K562 (cell line): ENCODE measurements around the gene TP53I3. TPM values are rescaled to one million over a fixed set of nuclear protein-coding genes. Genes with fewer than 3 reads are reported as not detected.

Experiments
- KLF16 ChIP-seq: IDR thresholded peaks from 2 replicates; pipeline ENCODE4 v1.6.1; 2016; ENCODE audit warnings: antibody characterized with exemption
- NFE2 ChIP-seq: IDR thresholded peaks from 2 replicates; pipeline ENCODE4 v1.6.1; 2014; ENCODE audit warnings: antibody characterized with exemption, low read depth
- NFYB ChIP-seq: IDR thresholded peaks from 2 replicates; pipeline ENCODE4 v1.6.1; 2011; ENCODE audit warnings: mild to moderate bottlenecking, moderate library complexity; ENCODE audit not compliant: insufficient read length; ENCODE audit errors: extremely low read depth
- NR2C1 ChIP-seq, 2 experiments: fragments of 450-650 bp; IDR thresholded peaks; 2 replicates each; pipeline ENCODE4 v1.6.1; 2017; ENCODE audit warnings: mild to moderate bottlenecking in 2 of 2, antibody characterized with exemption in 1 of 2, inconsistent platforms in 1 of 2, missing compliant biosample characterization in 1 of 2, missing genetic modification characterization in 1 of 2
- POLR2H ChIP-seq: IDR thresholded peaks from 2 replicates; pipeline ENCODE4 v1.6.1; 2016; ENCODE audit warnings: missing genetic modification characterization, low read depth, mild to moderate bottlenecking, control low read depth, missing compliant biosample characterization, moderate library complexity
- SAP30 ChIP-seq: fragments of 200-600 bp; sonication (generic); IDR thresholded peaks from 2 replicates; pipeline ENCODE4 v1.6.1; 2012; ENCODE audit warnings: borderline replicate concordance, low read depth, mild to moderate bottlenecking, moderate library complexity, low read length, control low read depth, inconsistent platforms; ENCODE audit not compliant: insufficient read depth, poor library complexity, severe bottlenecking
- SIRT6 ChIP-seq: IDR thresholded peaks from one replicate; pipeline ENCODE4 v1.6.1; 2012; ENCODE audit warnings: low read depth, mild to moderate bottlenecking, control low read depth, inconsistent platforms, low read length, moderate library complexity
- SPI1 ChIP-seq: IDR thresholded peaks from 2 replicates; pipeline ENCODE4 v1.6.1; 2011; ENCODE audit warnings: low read depth, low read length, control low read depth, borderline replicate concordance
- STAG1 ChIP-seq: sonication (generic); formaldehyde crosslinking; IDR thresholded peaks from 2 replicates; pipeline ENCODE4 v1.5.0; 2020; ENCODE audit warnings: missing genetic modification reagents, borderline replicate concordance
- SUPT5H ChIP-seq: fragments of 450-650 bp; IDR thresholded peaks from 2 replicates; pipeline ENCODE4 v1.6.1; 2016
- TAF1 ChIP-seq: IDR thresholded peaks from 2 replicates; pipeline ENCODE4 v1.6.1; 2011; ENCODE audit warnings: mild to moderate bottlenecking, low read length, moderate library complexity; ENCODE audit not compliant: insufficient read depth, control insufficient read depth, severe bottlenecking; ENCODE audit errors: extremely low read depth
- XRCC3 ChIP-seq: fragments of 450-650 bp; IDR thresholded peaks from 2 replicates; pipeline ENCODE4 v1.6.1; 2017; ENCODE audit warnings: mild to moderate bottlenecking, moderate library complexity
- ZFP1 ChIP-seq: fragments of 450-650 bp; formaldehyde crosslinking; IDR thresholded peaks from 2 replicates; pipeline ENCODE4 v1.4.0; 2020; ENCODE audit warnings: mild to moderate bottlenecking, mixed read lengths
- ZNF282 ChIP-seq: sonication (generic); formaldehyde crosslinking; IDR thresholded peaks from 2 replicates; pipeline ENCODE4 v1.8.1; 2023; ENCODE audit warnings: missing genetic modification reagents
- ZNF431 ChIP-seq: sonication (generic); formaldehyde crosslinking; IDR thresholded peaks from 2 replicates; pipeline ENCODE4 v1.8.0; 2022; ENCODE audit warnings: mild to moderate bottlenecking, missing genetic modification reagents
- ZNF449 ChIP-seq: fragments of 250-450 bp; sonication (Bioruptor Pico); IDR thresholded peaks from 2 replicates; pipeline ENCODE4 v1.8.0; 2022; ENCODE audit warnings: moderate library complexity, mild to moderate bottlenecking, inconsistent platforms
- ZNF699 ChIP-seq: fragments of 250-450 bp; sonication (Bioruptor Pico); IDR thresholded peaks from 2 replicates; pipeline ENCODE4 v1.8.0; 2021; ENCODE audit warnings: mild to moderate bottlenecking, moderate library complexity; ENCODE audit not compliant: insufficient replicate concordance
- ZNF76 ChIP-seq: fragments of 250-450 bp; sonication (Bioruptor Pico); IDR thresholded peaks from 2 replicates; pipeline ENCODE4 v1.4.0; 2020; ENCODE audit warnings: mild to moderate bottlenecking, moderate library complexity, borderline replicate concordance
- ZNF780A ChIP-seq: fragments of 250-450 bp; sonication (Bioruptor Pico); IDR thresholded peaks from 2 replicates; pipeline ENCODE4 v1.5.0; 2021; ENCODE audit warnings: mild to moderate bottlenecking
- polyA plus RNA-seq, 8 experiments: library from polyadenylated mRNA; depleted of rRNA in 4 of 8; stranded (reverse) in 5 of 8; unstranded in 3 of 8; fragments of >200 nt; fragmentation: Nextera tagmentation in 2 of 8; fragmentation: Illumina TruSeq in 1 of 8; extraction: Ambion mirVana in 2 of 8; extraction: Trizol in 1 of 8; gene quantifications; 2 replicates each; pipeline versions ENCODE4 v1.2.1 to v1.2.3, GENCODE V29; 2011 to 2014; ENCODE audit warnings: inconsistent platforms in 1 of 8, missing spikeins in 1 of 8
- total RNA-seq, 7 experiments: library from RNA; depleted of rRNA in 6 of 7; stranded (reverse); fragments of >200 nt in 6 of 7; fragmentation: Illumina TruSeq in 2 of 7; extraction: Trizol in 2 of 7; gene quantifications; 2 replicates each; pipeline versions ENCODE4 v1.2.1 to v1.2.3, GENCODE V29; 2011 to 2021; ENCODE audit warnings: low replicate concordance in 1 of 7
- TF ChIP-seq, protein P1 (sequence below), 2 experiments: fragments of 450-650 bp; IDR thresholded peaks; 2 replicates each; pipeline ENCODE4 v1.6.1; 2016
- TF ChIP-seq, protein P2 (sequence below): fragments of 450-650 bp; IDR thresholded peaks from 2 replicates; pipeline ENCODE4 v1.6.1; 2017; ENCODE audit warnings: antibody characterized with exemption, mild to moderate bottlenecking

TP53I3 gene
- total and polyA plus RNA-seq, 9 of the 15 experiments (the other 6 are each of a cell fraction or from before 2014, with no cell fraction given): 0.65 to 9.5 (median 5.6) TPM

GRCh38 chr2:24123195-24123921 lies 38.7 kb upstream of the TP53I3 start, which contains the start of the genes FAM228B and PFN4 (continued):
- no peak for TF ChIP-seq ZNF780A (CRISPR knock-in tag)
- no peak for TF ChIP-seq SIRT6
- peak; percentile 54; the same call in 1 of the 2 replicates for TF ChIP-seq SPI1
- TF ChIP-seq TAF1: peak; percentile 75
- TF ChIP-seq STAG1: no peak
- TF ChIP-seq NR2C1 (IDR thresholded peaks at IDR 0.05): no peak
- TF ChIP-seq NR2C1 (tag; IDR thresholded peaks at IDR 0.05): no peak
- TF ChIP-seq, protein P1, sequence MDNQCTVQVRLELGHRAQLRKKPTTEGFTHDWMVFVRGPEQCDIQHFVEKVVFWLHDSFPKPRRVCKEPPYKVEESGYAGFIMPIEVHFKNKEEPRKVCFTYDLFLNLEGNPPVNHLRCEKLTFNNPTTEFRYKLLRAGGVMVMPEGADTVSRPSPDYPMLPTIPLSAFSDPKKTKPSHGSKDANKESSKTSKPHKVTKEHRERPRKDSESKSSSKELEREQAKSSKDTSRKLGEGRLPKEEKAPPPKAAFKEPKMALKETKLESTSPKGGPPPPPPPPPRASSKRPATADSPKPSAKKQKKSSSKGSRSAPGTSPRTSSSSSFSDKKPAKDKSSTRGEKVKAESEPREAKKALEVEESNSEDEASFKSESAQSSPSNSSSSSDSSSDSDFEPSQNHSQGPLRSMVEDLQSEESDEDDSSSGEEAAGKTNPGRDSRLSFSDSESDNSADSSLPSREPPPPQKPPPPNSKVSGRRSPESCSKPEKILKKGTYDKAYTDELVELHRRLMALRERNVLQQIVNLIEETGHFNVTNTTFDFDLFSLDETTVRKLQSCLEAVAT (IDR thresholded peaks at IDR 0.05): no peak
- no peak for TF ChIP-seq KLF16
- no peak for TF ChIP-seq NFE2
- no peak for TF ChIP-seq ZFP1 (CRISPR knock-in tag)
- TF ChIP-seq ZNF76: no peak
- TF ChIP-seq XRCC3: no peak
- TF ChIP-seq SAP30: no peak
- no peak for TF ChIP-seq ZNF699
- TF ChIP-seq ZNF282 (CRISPR knock-in tag): peak; percentile 87
- peak; percentile 71; the same call in 1 of the 2 replicates for TF ChIP-seq SUPT5H
- TF ChIP-seq, protein P2, sequence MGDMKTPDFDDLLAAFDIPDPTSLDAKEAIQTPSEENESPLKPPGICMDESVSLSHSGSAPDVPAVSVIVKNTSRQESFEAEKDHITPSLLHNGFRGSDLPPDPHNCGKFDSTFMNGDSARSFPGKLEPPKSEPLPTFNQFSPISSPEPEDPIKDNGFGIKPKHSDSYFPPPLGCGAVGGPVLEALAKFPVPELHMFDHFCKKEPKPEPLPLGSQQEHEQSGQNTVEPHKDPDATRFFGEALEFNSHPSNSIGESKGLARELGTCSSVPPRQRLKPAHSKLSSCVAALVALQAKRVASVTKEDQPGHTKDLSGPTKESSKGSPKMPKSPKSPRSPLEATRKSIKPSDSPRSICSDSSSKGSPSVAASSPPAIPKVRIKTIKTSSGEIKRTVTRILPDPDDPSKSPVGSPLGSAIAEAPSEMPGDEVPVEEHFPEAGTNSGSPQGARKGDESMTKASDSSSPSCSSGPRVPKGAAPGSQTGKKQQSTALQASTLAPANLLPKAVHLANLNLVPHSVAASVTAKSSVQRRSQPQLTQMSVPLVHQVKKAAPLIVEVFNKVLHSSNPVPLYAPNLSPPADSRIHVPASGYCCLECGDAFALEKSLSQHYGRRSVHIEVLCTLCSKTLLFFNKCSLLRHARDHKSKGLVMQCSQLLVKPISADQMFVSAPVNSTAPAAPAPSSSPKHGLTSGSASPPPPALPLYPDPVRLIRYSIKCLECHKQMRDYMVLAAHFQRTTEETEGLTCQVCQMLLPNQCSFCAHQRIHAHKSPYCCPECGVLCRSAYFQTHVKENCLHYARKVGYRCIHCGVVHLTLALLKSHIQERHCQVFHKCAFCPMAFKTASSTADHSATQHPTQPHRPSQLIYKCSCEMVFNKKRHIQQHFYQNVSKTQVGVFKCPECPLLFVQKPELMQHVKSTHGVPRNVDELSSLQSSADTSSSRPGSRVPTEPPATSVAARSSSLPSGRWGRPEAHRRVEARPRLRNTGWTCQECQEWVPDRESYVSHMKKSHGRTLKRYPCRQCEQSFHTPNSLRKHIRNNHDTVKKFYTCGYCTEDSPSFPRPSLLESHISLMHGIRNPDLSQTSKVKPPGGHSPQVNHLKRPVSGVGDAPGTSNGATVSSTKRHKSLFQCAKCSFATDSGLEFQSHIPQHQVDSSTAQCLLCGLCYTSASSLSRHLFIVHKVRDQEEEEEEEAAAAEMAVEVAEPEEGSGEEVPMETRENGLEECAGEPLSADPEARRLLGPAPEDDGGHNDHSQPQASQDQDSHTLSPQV: peak; percentile 70; the same call in 1 of the 2 replicates
- TF ChIP-seq POLR2H: peak; percentile 74
- no peak for TF ChIP-seq ZNF431
- TF ChIP-seq NFYB: peak; percentile 74
- no peak for TF ChIP-seq ZNF449
